ENCODE measurements around the gene SLC35F4. TPM values are rescaled to one million over a fixed set of nuclear protein-coding genes. Genes with fewer than 3 reads are reported as not detected.

SLC35F4 gene
- polyA plus RNA-seq, 1 donor (not counting 4 experiments of a cell fraction or from before 2014, with no cell fraction given): not detected

- FAIRE-seq: no peak
- TF ChIP-seq CTCF (optimal IDR thresholded peaks at IDR 0.05 in 1 of 3, IDR thresholded peaks at IDR 0.05 in 1 of 3, conservative IDR thresholded peaks at IDR 0.05 in 1 of 3; ENCODE audit: extremely low read depth in 1 of 3, insufficient read depth in 2 of 3, low read length in 3 of 3) (no peak), EZH2 (IDR thresholded peaks at IDR 0.05; ENCODE audit: low read length) (no peak)
- no peak overlapping the region for H3K27ac ChIP-seq (ENCODE audit: control insufficient read depth, insufficient read depth, low read length)
- no peaks in the 10 kb centered on the region for H3K36me3 ChIP-seq (ENCODE audit: control insufficient read depth in 2 of 2, extremely low read depth in 1 of 2, insufficient read depth in 2 of 2, low read length in 2 of 2)
- H3K4me3 ChIP-seq (ENCODE audit: control insufficient read depth in 2 of 3, extremely low read depth in 1 of 3, insufficient read depth in 2 of 3, low read depth in 1 of 3, low read length in 3 of 3): no peak overlapping the region
- dilution Hi-C loops (cut with MboI; ENCODE audit: extremely low pct_ligation_motif_present, low sequenced_read_pairs): no loop called here
- no peaks in the 10 kb centered on the region for H3K79me2 ChIP-seq (ENCODE audit: control insufficient read depth, insufficient read depth, low read length)
- H2AFZ ChIP-seq (ENCODE audit: control insufficient read depth, low read length): no peak overlapping the region
- no peak overlapping the region for H3K4me2 ChIP-seq (ENCODE audit: control insufficient read depth, extremely low read depth, insufficient read depth, low read depth, low read length)
- no peak for DNase-seq (ENCODE audit: low read depth, low spot score)
- no peaks in the 10 kb centered on the region for H3K9me3 ChIP-seq (ENCODE audit: control insufficient read depth, low read depth, low read length)
- H3K9me1 ChIP-seq (ENCODE audit: control insufficient read depth, extremely low read depth, insufficient read depth, low read length): no peaks in the 10 kb centered on the region
- H4K20me1 ChIP-seq (ENCODE audit: control insufficient read depth, extremely low read depth, insufficient read depth, low read length): no peaks in the 10 kb centered on the region
- no peaks in the 10 kb centered on the region for H3K27me3 ChIP-seq (ENCODE audit: control insufficient read depth, extremely low read depth, insufficient read depth, low read length)
- H3K9ac ChIP-seq (ENCODE audit: control insufficient read depth, extremely low read depth, insufficient read depth, low read length): no peak overlapping the region
- H3K4me1 ChIP-seq (ENCODE audit: control insufficient read depth, extremely low read depth, insufficient read depth, low read length): no peaks in the 10 kb centered on the region
Observed at GRCh38 chr14:57634335-57634734, 231.6 kb downstream of the SLC35F4 start.

GRCh38 chr14:57632649-57633048 lies 233.2 kb downstream of the SLC35F4 start:
- DNase-seq (ENCODE audit: low read depth, low spot score) (no peak), FAIRE-seq (no peak)
- Histone ChIP-seq H3K4me1 (ENCODE audit: control insufficient read depth, extremely low read depth, insufficient read depth, low read length) (no peaks in the 10 kb centered on the region), H3K9ac (ENCODE audit: control insufficient read depth, extremely low read depth, insufficient read depth, low read length) (no peak overlapping the region), H4K20me1 (ENCODE audit: control insufficient read depth, extremely low read depth, insufficient read depth, low read length) (no peaks in the 10 kb centered on the region), H3K27ac (ENCODE audit: control insufficient read depth, insufficient read depth, low read length) (no peak overlapping the region), H2AFZ (ENCODE audit: control insufficient read depth, low read length) (no peak overlapping the region), H3K27me3 (ENCODE audit: control insufficient read depth, extremely low read depth, insufficient read depth, low read length) (no peaks in the 10 kb centered on the region), H3K36me3 (ENCODE audit: control insufficient read depth in 2 of 2, extremely low read depth in 1 of 2, insufficient read depth in 2 of 2, low read length in 2 of 2) (no peaks in the 10 kb centered on the region), H3K9me3 (ENCODE audit: control insufficient read depth, low read depth, low read length) (no peaks in the 10 kb centered on the region), H3K9me1 (ENCODE audit: control insufficient read depth, extremely low read depth, insufficient read depth, low read length) (no peaks in the 10 kb centered on the region), H3K4me2 (ENCODE audit: control insufficient read depth, extremely low read depth, insufficient read depth, low read depth, low read length) (no peak overlapping the region), H3K4me3 (ENCODE audit: control insufficient read depth in 2 of 3, extremely low read depth in 1 of 3, insufficient read depth in 2 of 3, low read depth in 1 of 3, low read length in 3 of 3) (no peak overlapping the region), H3K79me2 (ENCODE audit: control insufficient read depth, insufficient read depth, low read length) (no peaks in the 10 kb centered on the region)
- TF ChIP-seq EZH2 (IDR thresholded peaks at IDR 0.05; ENCODE audit: low read length): no peak
- no peak for TF ChIP-seq CTCF (optimal IDR thresholded peaks at IDR 0.05 in 1 of 3, IDR thresholded peaks at IDR 0.05 in 1 of 3, conservative IDR thresholded peaks at IDR 0.05 in 1 of 3; ENCODE audit: extremely low read depth in 1 of 3, insufficient read depth in 2 of 3, low read length in 3 of 3)
- dilution Hi-C loops (cut with MboI; ENCODE audit: extremely low pct_ligation_motif_present, low sequenced_read_pairs): no loop called here
